OCI-LY7 (cell line): ENCODE results near the gene HES7.

ENCODE experiments used
- CTCF ChIP-seq: fragments of 200-600 bp; sonication (generic); conservative IDR thresholded peaks from 2 replicates; pipeline ENCODE4 v1.5.1; 2014; ENCODE audit warnings: mild to moderate bottlenecking, antibody characterized with exemption, low read length, moderate library complexity, mixed read lengths
- EZH2phosphoT487 ChIP-seq: fragments of 200-600 bp; sonication (generic); IDR thresholded peaks from 2 replicates; pipeline ENCODE4 v1.6.1; 2018; ENCODE audit warnings: low read depth, borderline replicate concordance, mild to moderate bottlenecking, mixed run types, antibody characterized with exemption, low read length, moderate library complexity, mixed read lengths

- no peak for TF ChIP-seq EZH2phosphoT487
- TF ChIP-seq CTCF: no peak
Observed at GRCh38 chr17:8075574-8076342, 48.1 kb downstream of the HES7 start.
